Measurements from ENCODE around the gene HERC4. TPM values are rescaled to one million over a fixed set of nuclear protein-coding genes. Genes with fewer than 3 reads are reported as not detected.

Gene HERC4
- polyA plus RNA-seq, 1 experiment = 23.4 TPM

DNA sequence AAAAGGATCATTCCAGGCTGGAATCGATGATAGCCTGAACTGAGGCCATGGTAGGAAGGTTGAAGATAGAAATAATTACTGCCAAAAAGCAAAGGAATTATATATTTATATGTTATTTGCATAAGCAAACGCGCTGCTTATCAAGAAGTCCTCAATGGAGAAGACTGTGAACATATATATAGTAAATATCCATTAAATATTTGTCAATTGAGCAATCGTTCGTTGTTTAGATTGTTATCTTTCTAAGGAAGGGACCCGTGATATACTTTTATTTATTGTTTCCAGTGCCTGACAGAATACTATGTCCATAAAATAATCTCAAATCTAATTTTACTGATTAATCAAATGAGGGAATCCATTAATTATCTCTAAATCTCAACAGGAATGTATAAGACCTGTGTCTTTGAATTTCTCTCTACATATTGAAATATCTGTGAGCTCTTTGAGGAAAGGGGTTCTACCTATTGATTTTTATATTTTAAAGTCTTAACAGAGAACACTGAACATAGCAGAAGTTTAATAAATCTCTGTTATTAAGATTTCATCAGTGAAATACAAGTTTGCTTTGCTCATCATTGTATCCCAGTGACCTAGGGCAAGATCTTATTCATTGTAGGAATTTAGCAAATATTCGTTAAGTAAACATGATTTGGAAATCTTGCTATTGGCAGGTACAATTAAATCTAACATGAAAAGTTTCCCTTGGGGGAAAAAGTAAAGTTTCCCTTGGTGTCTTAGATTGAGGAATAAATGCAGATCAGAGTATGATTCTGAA lies 12.0 kb upstream of the HERC4 start:
- no peak overlapping the region for H3K4me3 ChIP-seq (ENCODE audit: low read depth, low read length)
- no peak for DNase-seq (ENCODE audit: low read depth)
- no peaks in the 10 kb centered on the region for H3K36me3 ChIP-seq (ENCODE audit: control insufficient read depth, insufficient read depth, low read length)
- ChIA-PET POLR2A (no interaction called here), CTCF (interaction anchor here (1.4 to 6.8 kb wide), 2 partner anchors 68 to 126 kb away, joined by 3 to 146 read pairs; no protein-coding TSS in a partner anchor)
- no peaks in the 10 kb centered on the region for H3K27me3 ChIP-seq (ENCODE audit: control insufficient read depth, insufficient read depth, low read length)
- TF ChIP-seq, protein P1, sequence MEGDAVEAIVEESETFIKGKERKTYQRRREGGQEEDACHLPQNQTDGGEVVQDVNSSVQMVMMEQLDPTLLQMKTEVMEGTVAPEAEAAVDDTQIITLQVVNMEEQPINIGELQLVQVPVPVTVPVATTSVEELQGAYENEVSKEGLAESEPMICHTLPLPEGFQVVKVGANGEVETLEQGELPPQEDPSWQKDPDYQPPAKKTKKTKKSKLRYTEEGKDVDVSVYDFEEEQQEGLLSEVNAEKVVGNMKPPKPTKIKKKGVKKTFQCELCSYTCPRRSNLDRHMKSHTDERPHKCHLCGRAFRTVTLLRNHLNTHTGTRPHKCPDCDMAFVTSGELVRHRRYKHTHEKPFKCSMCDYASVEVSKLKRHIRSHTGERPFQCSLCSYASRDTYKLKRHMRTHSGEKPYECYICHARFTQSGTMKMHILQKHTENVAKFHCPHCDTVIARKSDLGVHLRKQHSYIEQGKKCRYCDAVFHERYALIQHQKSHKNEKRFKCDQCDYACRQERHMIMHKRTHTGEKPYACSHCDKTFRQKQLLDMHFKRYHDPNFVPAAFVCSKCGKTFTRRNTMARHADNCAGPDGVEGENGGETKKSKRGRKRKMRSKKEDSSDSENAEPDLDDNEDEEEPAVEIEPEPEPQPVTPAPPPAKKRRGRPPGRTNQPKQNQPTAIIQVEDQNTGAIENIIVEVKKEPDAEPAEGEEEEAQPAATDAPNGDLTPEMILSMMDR (IDR thresholded peaks at IDR 0.05; ENCODE audit: insufficient read depth, low read depth, low read length) = no peak

DNA sequence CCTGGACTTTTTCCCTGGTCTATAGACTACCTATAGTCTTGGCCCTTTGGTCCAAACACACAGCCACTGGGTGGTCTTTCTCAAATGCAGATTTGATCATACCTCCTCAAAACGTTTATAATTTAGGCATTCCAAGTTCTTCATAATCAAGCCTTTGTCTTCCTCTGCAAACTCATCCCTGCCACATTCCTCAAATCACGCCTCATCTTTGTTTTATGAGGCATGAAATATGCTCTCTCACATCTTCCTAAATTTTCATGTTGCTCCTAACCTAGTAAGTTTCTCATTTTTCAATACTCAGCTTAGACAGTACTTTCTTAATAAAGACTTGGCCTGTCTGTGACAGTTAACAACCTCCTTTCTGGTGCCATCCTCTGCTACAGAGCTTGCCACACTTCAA lies 10.9 kb upstream of the HERC4 start:
- DNase-seq (ENCODE audit: low read depth) = no peak
- Histone ChIP-seq H3K36me3 (ENCODE audit: control insufficient read depth, insufficient read depth, low read length) (no peaks in the 10 kb centered on the region), H3K4me3 (ENCODE audit: low read depth, low read length) (no peak overlapping the region), H3K27me3 (ENCODE audit: control insufficient read depth, insufficient read depth, low read length) (no peaks in the 10 kb centered on the region)
- ChIA-PET CTCF (interaction anchor here (1.3 to 6.8 kb wide), 3 partner anchors 39 to 127 kb away, joined by 3 to 146 read pairs (median 3); no protein-coding TSS in a partner anchor), POLR2A (interaction anchor here (1.1 kb wide), 1 partner anchor 67 kb away, joined by 5 read pairs; no protein-coding TSS in a partner anchor)
- TF ChIP-seq, protein P1 (IDR thresholded peaks at IDR 0.05; ENCODE audit: insufficient read depth, low read depth, low read length) = no peak

DNA sequence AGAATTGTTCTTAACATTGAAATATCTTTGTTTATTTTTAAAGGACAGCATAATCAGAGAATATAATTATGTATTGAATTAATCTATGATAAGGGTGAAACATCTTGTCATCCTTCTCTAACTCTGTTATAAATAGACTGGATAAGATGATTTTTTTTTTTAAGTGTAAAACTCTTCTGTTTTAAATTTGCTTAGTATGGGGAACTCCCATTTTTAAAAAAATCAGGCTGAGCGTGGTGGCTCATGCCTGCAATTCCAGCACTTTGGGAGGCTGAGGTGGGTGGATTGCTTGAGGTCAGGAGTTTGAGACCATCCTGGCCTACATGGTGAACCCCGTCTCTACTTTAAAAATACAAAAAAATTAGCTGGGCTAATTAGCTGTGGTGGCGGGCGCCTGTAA lies 9.4 kb upstream of the HERC4 start:
- no peak for DNase-seq (ENCODE audit: low read depth)
- POLR2A ChIA-PET = interaction anchor here (0.6 kb wide), 1 partner anchor 13 kb away, joined by 4 read pairs; no protein-coding TSS in a partner anchor

DNA sequence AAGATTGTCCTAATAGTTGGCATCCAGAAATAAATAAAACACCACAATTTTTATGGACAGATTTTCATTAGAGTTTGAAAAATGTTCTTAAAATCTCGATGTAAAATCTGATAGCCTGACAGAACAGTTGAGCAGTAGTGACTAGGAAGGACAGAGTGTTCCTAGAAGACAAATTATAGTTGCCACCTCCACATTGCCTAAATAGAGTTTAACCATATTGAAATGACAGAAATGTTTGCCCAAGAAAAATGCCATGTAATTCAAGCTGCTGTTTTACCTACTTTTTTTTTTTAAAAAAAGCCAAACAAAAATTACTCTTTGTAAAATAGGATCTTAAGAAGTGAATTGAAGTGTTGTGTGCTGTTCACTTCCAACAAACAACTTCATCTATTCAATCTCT lies 8.9 kb upstream of the HERC4 start:
- Histone ChIP-seq H3K4me3 (ENCODE audit: low read depth, low read length) (no peak overlapping the region), H3K27me3 (ENCODE audit: control insufficient read depth, insufficient read depth, low read length) (no peaks in the 10 kb centered on the region), H3K36me3 (ENCODE audit: control insufficient read depth, insufficient read depth, low read length) (no peaks in the 10 kb centered on the region)
- no peak for DNase-seq (ENCODE audit: low read depth)
- CTCF ChIA-PET = interaction anchor here (0.7 to 6.8 kb wide), 7 partner anchors 38 to 218 kb away, joined by 3 to 146 read pairs (median 3); no protein-coding TSS in a partner anchor
- TF ChIP-seq, protein P1 (IDR thresholded peaks at IDR 0.05; ENCODE audit: insufficient read depth, low read depth, low read length) = no peak
- POLR2A ChIA-PET = interaction anchor here (0.6 kb wide), 1 partner anchor 13 kb away, joined by 4 read pairs; no protein-coding TSS in a partner anchor

More for the DNA sequence above, 9.4 kb upstream of the HERC4 start:
- CTCF ChIA-PET = interaction anchor here (0.7 to 6.8 kb wide), 6 partner anchors 38 to 127 kb away, joined by 3 to 146 read pairs (median 3); no protein-coding TSS in a partner anchor
- no peak overlapping the region for H3K4me3 ChIP-seq (ENCODE audit: low read depth, low read length)
- TF ChIP-seq, protein P1 (IDR thresholded peaks at IDR 0.05; ENCODE audit: insufficient read depth, low read depth, low read length) = no peak
- H3K27me3 ChIP-seq (ENCODE audit: control insufficient read depth, insufficient read depth, low read length) = no peaks in the 10 kb centered on the region
- H3K36me3 ChIP-seq (ENCODE audit: control insufficient read depth, insufficient read depth, low read length) = no peaks in the 10 kb centered on the region

DNA sequence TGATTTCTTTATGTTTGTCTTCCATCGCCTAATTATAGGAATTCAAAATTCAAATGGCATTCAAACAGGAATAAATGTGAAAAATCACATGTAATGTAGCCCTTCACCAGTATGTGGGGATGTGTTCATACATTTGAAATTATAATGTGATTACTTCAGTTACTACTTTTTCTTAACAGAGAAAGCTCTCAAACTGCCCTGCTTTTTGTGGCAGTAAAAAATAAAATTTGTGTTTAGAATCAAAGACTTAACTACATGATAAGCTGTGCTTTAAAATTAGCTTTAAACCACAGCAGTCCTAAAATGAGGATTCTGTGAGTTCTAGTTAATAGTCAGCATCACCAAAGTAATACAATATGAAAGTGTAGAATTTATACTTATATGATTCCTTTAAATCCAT lies 7.8 kb upstream of the HERC4 start:
- H3K4me3 ChIP-seq (ENCODE audit: low read depth, low read length) = no peak overlapping the region
- no peaks in the 10 kb centered on the region for H3K27me3 ChIP-seq (ENCODE audit: control insufficient read depth, insufficient read depth, low read length)
- ChIA-PET CTCF (interaction anchor here (0.6 to 6.8 kb wide), 11 partner anchors 12 to 814 kb away, joined by 3 to 146 read pairs (median 5); no protein-coding TSS in a partner anchor), POLR2A (interaction anchor here (0.5 kb wide), 1 partner anchor 81 kb away, joined by 4 read pairs; no protein-coding TSS in a partner anchor)
- H3K36me3 ChIP-seq (ENCODE audit: control insufficient read depth, insufficient read depth, low read length) = no peaks in the 10 kb centered on the region
- no peak for DNase-seq (ENCODE audit: low read depth)
- TF ChIP-seq, protein P1 (IDR thresholded peaks at IDR 0.05; ENCODE audit: insufficient read depth, low read depth, low read length) = peak; percentile 55

All from BJ (cell line).